HepG2 (cell line): ENCODE data around the gene SKIDA1. TPM values are rescaled to one million over a fixed set of nuclear protein-coding genes. Genes with fewer than 3 reads are reported as not detected.

ENCODE experiments used
- NKX3-1 ChIP-seq: sonication (generic); formaldehyde crosslinking; IDR thresholded peaks from 2 replicates; pipeline ENCODE4 v1.5.0; 2020; ENCODE audit warnings: missing genetic modification reagents
- PPARG ChIP-seq: conservative IDR thresholded peaks from 2 replicates; pipeline ENCODE4 v1.6.1; 2016; ENCODE audit warnings: missing biosample characterization, missing genetic modification reagents
- STAT5B ChIP-seq: sonication (generic); formaldehyde crosslinking; IDR thresholded peaks from 2 replicates; pipeline ENCODE4 v1.4.0; 2020; ENCODE audit warnings: missing genetic modification reagents
- ZNF644 ChIP-seq: IDR thresholded peaks from 2 replicates; pipeline ENCODE4 v1.6.1; 2016; ENCODE audit warnings: low read depth
- ZSCAN29 ChIP-seq: sonication (generic); formaldehyde crosslinking; conservative IDR thresholded peaks from 2 replicates; pipeline ENCODE4 v1.4.0; 2020; ENCODE audit warnings: mild to moderate bottlenecking, missing genetic modification reagents
- polyA plus RNA-seq, 8 experiments: library from polyadenylated mRNA; depleted of rRNA in 3 of 8; stranded (reverse) in 7 of 8; unstranded in 1 of 8; fragments of >200 nt; fragmentation: Illumina TruSeq in 4 of 8; extraction: Trizol in 4 of 8; gene quantifications; 2 replicates each; pipeline versions ENCODE4 v1.2.1 to v1.2.3, GENCODE V29; 2011 to 2016; ENCODE audit warnings: low read depth in 4 of 8, missing spikeins in 1 of 8, mixed read lengths in 1 of 8; ENCODE audit not compliant: insufficient read depth in 1 of 8
- total RNA-seq, 5 experiments: library from RNA; depleted of rRNA; stranded (reverse); fragments of >200 nt; fragmentation: Illumina TruSeq; extraction: Trizol; gene quantifications; 2 replicates each; pipeline ENCODE4 v1.2.3, GENCODE V29; 2016; ENCODE audit warnings: low read depth in 1 of 5
- TF ChIP-seq, protein P1 (sequence below): sonication (generic); formaldehyde crosslinking; conservative IDR thresholded peaks from 2 replicates; pipeline ENCODE4 v1.4.0; 2020; ENCODE audit warnings: missing genetic modification reagents
- TF ChIP-seq, protein P2 (sequence below): IDR thresholded peaks from 2 replicates; pipeline ENCODE4 v1.6.1; 2012; ENCODE audit warnings: low read depth, low read length, improper control_type of control experiment
- TF ChIP-seq, protein P3 (sequence below): sonication (generic); formaldehyde crosslinking; IDR thresholded peaks from 2 replicates; pipeline ENCODE4 v1.4.0; 2020; ENCODE audit warnings: missing genetic modification reagents
- TF ChIP-seq, protein P4 (sequence below), 2 experiments: sonication (generic) in 1 of 2; formaldehyde crosslinking in 1 of 2; IDR thresholded peaks; 2 replicates each; pipeline versions ENCODE4 v1.6.1 to v1.9.0; 2014 to 2022; ENCODE audit warnings: antibody characterized with exemption in 1 of 2, borderline replicate concordance in 1 of 2, inconsistent platforms in 1 of 2, low read depth in 1 of 2, missing genetic modification reagents in 1 of 2

SKIDA1 gene
- total and polyA plus RNA-seq, 2 of the 13 experiments (the other 11 are each of a cell fraction or from before 2014, with no cell fraction given), result 0.73 to 1.5 TPM

DNA sequence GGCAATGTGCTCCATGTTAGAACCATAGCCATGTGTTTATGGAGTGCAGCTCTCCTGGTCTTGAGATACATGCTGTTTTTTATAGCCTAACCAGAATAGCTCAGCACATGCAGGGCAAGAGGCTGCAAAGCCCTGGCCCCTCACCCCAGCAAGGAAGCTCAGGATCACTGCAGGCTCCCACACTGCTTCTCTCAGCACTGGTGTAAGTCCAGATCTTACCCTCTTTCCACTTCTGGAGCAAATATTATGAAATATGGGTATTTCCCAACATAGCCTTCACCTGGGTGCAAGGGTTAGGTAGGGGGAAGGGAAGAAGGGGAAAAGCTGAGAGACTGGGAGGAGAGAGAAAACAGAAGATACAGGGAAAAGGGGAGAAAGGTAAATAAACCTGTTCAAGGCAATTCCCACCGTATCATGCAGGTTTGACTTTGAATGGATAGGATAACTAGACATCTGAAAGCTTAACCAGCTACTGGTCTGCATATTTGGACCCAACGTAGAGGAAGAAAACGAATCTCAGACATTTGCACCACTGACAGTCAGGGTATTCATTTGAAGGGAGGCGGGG lies 19.7 kb downstream of the SKIDA1 start (continued):
- TF ChIP-seq, protein P1, sequence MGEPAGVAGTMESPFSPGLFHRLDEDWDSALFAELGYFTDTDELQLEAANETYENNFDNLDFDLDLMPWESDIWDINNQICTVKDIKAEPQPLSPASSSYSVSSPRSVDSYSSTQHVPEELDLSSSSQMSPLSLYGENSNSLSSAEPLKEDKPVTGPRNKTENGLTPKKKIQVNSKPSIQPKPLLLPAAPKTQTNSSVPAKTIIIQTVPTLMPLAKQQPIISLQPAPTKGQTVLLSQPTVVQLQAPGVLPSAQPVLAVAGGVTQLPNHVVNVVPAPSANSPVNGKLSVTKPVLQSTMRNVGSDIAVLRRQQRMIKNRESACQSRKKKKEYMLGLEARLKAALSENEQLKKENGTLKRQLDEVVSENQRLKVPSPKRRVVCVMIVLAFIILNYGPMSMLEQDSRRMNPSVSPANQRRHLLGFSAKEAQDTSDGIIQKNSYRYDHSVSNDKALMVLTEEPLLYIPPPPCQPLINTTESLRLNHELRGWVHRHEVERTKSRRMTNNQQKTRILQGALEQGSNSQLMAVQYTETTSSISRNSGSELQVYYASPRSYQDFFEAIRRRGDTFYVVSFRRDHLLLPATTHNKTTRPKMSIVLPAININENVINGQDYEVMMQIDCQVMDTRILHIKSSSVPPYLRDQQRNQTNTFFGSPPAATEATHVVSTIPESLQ (CRISPR knock-in tag), result 0 out of 2 replicates have a peak, but pooled peaks have one; percentile 62
- TF ChIP-seq NKX3-1 (CRISPR knock-in tag) (peak; percentile 33; the same call in 1 of the 2 replicates), ZNF644 (CRISPR knock-in tag) (peak; percentile 66; the same call in 1 of the 2 replicates), STAT5B (CRISPR knock-in tag) (no peak), PPARG (peak; percentile 97), ZSCAN29 (CRISPR knock-in tag) (peak; percentile 94)
- TF ChIP-seq, protein P2, sequence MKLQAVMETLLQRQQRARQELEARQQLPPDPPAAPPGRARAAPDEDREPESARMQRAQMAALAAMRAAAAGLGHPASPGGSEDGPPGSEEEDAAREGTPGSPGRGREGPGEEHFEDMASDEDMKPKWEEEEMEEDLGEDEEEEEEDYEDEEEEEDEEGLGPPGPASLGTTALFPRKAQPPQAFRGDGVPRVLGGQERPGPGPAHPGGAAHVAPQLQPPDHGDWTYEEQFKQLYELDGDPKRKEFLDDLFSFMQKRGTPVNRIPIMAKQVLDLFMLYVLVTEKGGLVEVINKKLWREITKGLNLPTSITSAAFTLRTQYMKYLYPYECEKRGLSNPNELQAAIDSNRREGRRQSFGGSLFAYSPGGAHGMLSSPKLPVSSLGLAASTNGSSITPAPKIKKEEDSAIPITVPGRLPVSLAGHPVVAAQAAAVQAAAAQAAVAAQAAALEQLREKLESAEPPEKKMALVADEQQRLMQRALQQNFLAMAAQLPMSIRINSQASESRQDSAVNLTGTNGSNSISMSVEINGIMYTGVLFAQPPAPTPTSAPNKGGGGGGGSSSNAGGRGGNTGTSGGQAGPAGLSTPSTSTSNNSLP, result peak; percentile 49; the same call in 1 of the 2 replicates
- TF ChIP-seq, protein P3, sequence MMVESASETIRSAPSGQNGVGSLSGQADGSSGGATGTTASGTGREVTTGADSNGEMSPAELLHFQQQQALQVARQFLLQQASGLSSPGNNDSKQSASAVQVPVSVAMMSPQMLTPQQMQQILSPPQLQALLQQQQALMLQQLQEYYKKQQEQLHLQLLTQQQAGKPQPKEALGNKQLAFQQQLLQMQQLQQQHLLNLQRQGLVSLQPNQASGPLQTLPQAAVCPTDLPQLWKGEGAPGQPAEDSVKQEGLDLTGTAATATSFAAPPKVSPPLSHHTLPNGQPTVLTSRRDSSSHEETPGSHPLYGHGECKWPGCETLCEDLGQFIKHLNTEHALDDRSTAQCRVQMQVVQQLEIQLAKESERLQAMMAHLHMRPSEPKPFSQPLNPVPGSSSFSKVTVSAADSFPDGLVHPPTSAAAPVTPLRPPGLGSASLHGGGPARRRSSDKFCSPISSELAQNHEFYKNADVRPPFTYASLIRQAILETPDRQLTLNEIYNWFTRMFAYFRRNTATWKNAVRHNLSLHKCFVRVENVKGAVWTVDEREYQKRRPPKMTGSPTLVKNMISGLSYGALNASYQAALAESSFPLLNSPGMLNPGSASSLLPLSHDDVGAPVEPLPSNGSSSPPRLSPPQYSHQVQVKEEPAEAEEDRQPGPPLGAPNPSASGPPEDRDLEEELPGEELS, result peak; percentile 97
- TF ChIP-seq, protein P4, sequence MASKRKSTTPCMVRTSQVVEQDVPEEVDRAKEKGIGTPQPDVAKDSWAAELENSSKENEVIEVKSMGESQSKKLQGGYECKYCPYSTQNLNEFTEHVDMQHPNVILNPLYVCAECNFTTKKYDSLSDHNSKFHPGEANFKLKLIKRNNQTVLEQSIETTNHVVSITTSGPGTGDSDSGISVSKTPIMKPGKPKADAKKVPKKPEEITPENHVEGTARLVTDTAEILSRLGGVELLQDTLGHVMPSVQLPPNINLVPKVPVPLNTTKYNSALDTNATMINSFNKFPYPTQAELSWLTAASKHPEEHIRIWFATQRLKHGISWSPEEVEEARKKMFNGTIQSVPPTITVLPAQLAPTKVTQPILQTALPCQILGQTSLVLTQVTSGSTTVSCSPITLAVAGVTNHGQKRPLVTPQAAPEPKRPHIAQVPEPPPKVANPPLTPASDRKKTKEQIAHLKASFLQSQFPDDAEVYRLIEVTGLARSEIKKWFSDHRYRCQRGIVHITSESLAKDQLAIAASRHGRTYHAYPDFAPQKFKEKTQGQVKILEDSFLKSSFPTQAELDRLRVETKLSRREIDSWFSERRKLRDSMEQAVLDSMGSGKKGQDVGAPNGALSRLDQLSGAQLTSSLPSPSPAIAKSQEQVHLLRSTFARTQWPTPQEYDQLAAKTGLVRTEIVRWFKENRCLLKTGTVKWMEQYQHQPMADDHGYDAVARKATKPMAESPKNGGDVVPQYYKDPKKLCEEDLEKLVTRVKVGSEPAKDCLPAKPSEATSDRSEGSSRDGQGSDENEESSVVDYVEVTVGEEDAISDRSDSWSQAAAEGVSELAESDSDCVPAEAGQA (IDR thresholded peaks at IDR 0.05; ENCODE audit: low read depth), result peak; percentile 69; the same call in 1 of the 2 replicates
- TF ChIP-seq, protein P4 (CRISPR knock-in tag; IDR thresholded peaks at IDR 0.05; ENCODE audit: borderline replicate concordance), result no peak
